Measurements from ENCODE around the gene MACROD2.

GRCh38 chr20:14422892-14423291 lies 427.6 kb downstream of the MACROD2 start:
- TF ChIP-seq, protein P1, sequence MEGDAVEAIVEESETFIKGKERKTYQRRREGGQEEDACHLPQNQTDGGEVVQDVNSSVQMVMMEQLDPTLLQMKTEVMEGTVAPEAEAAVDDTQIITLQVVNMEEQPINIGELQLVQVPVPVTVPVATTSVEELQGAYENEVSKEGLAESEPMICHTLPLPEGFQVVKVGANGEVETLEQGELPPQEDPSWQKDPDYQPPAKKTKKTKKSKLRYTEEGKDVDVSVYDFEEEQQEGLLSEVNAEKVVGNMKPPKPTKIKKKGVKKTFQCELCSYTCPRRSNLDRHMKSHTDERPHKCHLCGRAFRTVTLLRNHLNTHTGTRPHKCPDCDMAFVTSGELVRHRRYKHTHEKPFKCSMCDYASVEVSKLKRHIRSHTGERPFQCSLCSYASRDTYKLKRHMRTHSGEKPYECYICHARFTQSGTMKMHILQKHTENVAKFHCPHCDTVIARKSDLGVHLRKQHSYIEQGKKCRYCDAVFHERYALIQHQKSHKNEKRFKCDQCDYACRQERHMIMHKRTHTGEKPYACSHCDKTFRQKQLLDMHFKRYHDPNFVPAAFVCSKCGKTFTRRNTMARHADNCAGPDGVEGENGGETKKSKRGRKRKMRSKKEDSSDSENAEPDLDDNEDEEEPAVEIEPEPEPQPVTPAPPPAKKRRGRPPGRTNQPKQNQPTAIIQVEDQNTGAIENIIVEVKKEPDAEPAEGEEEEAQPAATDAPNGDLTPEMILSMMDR (optimal IDR thresholded peaks at IDR 0.05 in 1 of 3, IDR thresholded peaks at IDR 0.05 in 1 of 3, conservative IDR thresholded peaks at IDR 0.05 in 1 of 3; ENCODE audit: extremely low read depth in 1 of 3, insufficient read depth in 2 of 3, low read length in 3 of 3): no peak
- TF ChIP-seq EZH2 (IDR thresholded peaks at IDR 0.05; ENCODE audit: low read length): no peak
